Activated CD8-positive, alpha-beta memory T cell treated with anti-CD3 and anti-CD28 coated beads, Interleukin-2, amount 50 U/mL, for 24 hours (primary cell): ENCODE measurements around the gene IVD.
A peak's percentile ranks its signal among the peaks of the same experiment; 100 is the strongest.

Experiments
- DNase-seq: peaks from one replicate; pipeline ENCODE4 v3.0.0-alpha.2; 2020; ENCODE audit errors: extremely low read depth

Gene IVD

DNA sequence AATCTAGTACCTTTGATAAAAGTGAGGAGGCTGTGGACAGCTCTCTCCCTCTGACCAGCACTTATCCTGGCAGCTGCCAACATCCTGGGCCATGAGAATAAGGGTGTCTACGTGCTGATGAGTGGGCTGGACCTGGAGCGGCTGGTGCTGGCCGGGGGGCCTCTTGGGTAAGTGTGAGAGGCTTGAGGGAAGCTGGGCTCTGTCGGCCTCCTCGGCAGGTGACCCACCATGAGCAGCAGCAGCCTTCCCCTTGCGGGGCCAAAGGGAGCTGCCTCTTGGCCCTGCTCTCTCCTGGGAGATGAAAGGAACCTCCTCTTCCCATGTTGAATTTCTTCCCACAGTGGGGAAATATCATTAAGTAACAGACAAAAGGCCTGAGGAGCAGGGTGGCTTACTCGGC is 9.2 kb downstream of the IVD start:
- DNase-seq, result no peak

DNA sequence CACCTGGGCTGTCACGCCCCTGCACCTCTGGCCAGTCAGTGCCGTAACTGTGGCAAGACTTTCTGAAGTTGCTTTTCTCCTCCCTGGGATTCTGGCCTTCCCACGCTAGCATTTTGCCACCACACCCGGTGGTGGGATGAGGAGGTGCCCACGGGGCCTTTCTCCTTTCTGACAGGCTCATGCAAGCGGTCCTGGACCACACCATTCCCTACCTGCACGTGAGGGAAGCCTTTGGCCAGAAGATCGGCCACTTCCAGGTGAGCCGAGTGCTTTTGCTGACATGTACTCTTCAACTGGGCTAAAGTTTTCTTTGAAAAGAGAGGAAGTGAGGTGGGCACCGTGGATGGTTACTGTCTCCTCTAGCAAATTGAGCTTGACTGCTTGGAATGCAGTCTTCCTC is 9.6 kb downstream of the IVD start:
- DNase-seq, result no peak

DNA sequence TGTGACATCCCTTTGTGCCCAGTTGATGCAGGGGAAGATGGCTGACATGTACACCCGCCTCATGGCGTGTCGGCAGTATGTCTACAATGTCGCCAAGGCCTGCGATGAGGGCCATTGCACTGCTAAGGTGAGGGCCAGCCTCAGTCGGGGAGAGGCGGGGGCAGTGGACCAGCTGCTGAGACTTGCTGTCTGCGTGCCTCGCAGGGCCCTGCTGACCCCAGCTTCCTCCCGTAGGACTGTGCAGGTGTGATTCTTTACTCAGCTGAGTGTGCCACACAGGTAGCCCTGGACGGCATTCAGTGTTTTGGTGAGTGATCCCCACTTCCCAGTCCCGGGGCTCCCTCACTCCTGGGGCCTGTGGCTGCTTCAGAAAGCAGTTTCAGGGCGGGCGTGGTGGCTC is 10.5 kb downstream of the IVD start:
- DNase-seq, result no peak

DNA sequence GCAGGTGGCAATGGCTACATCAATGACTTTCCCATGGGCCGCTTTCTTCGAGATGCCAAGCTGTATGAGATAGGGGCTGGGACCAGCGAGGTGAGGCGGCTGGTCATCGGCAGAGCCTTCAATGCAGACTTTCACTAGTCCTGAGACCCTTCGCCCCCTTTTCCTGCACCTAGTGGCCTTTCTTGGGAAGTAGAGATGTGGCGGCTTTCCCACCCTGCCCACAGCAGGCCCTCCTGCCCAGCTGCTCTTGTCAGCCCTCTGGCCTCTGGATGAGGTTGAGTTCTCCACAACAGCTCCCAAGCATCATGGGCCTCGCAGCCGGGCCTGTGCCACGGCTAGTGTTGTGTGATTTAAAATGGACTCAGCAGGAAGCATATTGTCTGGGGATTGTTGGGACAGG is 12.5 kb downstream of the IVD start:
- no peak for DNase-seq

DNA sequence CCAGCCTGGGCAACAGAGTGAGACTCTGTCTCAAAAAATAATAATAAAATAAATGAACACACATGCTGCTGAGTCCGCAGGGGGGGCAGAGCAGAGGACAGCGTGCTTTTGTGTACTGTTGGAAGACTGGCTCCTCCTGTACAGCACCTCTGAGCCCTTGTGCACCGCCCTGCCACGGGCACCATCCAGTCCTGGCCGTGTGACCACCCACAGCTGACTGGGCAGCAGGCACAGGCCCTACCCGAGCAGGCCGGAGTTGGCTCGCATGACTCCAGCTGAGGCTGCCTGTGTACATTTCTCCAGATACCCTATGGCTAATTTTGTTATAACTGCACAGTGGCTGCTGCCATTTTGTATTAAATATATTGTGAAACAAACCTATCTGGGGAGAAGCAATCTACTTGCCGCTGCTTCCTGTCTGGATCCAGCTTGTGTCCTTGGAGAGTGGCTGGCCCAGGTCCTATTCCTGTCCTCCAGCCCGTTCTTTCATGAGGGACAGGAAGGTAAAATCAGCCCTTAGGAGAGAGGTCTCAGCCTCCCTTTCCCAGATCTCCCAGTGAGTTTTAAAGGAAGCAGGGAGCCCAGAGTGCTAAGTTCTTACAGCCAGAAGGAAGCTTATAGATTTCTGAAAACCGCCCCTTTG is 14.6 kb downstream of the IVD start:
- no peak for DNase-seq

DNA sequence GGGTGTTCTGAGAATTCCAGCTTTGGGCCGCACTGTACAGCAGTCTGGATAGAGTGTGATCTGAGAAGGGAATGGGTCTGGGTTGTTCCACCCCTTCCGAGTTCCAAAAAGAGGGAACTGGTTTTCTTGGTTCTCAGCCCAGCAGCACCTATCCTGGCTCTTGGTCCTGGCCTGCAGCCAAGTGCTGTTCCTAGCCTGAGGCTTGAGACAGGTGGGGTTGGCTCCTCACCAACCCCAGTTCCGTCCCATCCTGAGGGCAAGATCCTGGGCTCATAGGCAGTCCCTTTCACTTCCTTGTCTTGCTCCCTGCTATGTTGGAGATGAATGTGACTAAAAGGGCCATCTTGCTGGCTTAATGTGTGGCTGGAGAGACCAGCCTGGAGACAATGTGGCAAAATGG is 15.2 kb downstream of the IVD start:
- no peak for DNase-seq

DNA sequence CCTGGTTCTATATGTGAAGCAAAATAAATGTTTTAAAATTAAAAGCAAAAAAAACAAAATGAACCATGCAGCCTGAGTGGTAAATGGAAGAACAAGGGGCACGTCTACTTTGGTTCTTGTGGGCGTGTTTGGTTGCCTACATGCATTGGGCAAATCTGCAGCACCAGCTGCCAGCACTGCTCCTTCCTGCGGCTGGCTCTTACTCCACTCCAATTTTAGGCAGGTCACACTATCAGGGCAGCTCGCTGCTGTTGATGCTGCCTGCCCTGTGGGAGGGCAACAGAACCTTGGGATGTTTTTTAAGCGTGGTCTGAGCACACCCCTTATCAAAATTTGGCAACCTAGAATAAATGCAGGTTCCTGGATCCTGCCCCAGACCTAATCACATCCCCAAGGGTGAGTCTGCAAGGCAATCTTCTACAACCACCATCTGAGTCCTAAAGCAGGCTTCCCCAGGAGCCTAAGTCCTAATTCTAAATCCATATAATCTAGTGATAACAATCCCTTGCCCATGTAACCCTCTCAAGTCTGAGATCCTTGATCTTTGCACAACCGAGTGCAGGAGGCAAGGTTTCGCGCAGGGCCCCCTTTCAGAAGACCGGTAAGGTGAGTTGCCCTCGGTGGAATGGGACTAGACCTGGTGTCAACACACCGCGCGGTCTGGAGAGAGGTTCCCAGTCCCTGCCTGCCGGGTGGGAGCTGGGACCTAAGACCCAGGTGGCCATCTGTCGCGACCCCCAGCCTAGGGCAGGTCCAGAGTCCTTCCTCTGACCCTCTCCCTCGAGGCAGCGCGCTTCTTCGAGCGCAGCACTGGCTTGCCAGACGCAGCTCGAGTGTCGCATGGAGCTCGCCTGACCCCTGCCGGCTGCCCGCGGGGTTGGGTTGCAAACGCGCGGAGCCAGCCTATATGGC is 15.9 kb downstream of the IVD start:
- peak; percentile 37 for DNase-seq

DNA sequence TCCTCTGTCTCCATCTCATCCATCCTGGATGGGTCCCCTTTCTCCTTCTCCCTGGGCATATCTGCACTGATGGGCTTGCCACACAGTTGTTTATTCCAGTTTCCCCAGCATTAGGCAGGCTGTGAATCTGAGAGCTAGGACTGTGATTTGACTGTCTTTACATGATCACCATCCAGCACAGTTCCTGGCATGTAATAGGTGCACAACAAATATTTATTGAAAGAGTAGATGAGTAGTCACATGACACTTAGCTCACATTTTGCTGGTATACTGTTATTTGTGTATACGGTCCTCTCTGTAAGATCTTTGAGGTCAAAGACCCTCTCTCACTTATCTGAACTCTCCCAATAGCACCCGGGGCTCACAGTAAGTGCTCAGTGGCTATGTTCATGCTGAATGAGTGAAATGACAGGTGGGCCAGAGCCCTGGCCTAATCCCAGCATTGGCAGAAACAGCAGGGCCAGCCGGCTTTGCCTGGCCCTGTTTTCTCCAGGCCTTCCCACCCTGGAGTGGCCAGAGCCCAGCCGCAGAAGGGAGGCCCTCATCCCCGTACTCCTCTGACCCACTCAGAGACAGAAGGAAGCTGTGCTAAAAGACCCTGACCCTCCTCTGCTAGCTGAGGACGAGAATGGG is 19.0 kb downstream of the IVD start:
- DNase-seq, result no peak

DNA sequence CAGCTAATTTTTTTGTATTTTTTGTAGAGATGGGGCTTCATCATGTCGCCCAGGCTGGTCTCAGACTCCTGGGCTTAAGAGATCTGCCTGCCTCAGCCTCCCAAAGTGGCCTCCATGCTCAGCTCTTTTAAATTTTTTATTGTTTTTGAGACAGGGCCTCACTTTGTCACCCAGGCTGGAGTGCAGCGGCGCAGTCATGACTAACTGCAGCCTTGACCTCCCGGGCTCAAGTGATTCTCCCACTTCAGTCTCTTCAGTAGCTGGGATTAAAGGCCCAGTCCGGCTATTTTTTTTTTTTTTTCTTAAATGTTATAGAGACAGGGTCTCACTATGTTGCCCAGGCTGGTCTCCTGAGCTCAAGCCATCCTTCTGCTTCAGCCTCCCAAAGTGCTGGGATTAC is 20.1 kb downstream of the IVD start:
- no peak for DNase-seq

DNA sequence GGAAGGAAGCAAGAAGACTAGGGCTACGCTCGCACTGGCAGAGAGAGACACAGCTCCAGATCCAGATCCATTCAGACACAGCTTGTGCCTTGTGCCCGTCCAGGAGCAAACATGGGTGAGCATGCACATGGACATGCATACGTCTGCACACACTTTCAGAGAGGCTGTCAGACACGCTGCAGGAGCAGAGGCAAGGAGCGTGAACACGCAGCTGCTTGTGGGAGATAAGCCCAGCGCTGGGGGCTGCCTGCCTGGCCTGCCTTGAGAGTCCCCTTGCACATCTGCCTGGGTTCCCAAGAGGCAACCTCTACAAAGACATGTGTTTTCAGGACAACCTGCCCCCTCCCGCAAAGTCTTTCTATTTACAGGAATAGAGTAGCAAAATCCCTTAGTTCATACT is 21.6 kb downstream of the IVD start:
- DNase-seq, result no peak

DNA sequence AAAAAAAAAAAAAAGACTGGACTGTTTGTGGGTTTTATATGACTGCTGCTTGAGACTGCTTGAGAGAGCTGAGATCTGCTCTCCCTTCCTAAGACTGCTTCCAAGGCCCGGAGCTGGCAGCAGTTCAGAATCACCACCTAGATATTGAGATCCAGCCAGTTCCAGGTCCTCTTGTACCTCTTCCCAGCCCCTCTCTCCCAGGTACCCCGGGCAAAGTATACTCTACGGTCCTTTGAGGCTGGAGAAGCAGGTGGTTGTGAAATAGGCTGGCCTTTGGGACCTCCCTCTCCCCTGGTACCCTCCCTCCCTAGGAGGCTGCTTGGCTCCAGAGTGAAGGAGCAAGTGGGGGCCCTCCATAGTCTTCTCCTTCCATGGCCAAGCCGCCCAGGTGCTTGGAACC is 22.6 kb downstream of the IVD start:
- no peak for DNase-seq

DNA sequence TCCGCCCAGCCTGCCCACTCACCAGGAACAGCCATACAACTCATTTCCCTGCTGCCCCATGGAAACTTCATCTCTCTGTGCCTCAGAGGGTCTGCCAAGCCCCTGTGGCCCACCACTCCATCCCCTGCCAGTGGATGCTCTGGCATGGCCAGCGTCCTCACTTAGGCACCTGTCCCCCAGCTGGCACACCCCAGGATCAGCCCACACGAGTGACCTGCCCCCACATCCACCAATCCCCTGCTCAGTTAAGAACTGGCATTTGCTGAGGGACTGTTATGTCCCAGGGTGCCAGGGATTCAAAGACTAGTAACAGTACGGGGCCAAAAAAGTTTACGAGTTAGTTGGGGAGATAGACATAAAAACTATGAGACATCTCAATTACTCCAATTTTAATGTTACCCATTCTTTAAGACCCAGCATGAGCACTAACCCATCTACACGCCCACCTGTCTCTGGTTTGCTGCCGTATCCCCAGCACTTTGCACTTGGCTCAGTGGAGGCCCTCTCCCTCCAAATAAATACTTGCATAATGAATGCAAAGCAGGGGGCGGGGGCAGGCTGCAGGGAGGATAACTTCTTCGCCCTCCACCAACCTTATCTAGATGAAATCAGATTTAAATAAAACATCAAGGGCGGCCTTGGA is 23.6 kb downstream of the IVD start:
- no peak for DNase-seq

DNA sequence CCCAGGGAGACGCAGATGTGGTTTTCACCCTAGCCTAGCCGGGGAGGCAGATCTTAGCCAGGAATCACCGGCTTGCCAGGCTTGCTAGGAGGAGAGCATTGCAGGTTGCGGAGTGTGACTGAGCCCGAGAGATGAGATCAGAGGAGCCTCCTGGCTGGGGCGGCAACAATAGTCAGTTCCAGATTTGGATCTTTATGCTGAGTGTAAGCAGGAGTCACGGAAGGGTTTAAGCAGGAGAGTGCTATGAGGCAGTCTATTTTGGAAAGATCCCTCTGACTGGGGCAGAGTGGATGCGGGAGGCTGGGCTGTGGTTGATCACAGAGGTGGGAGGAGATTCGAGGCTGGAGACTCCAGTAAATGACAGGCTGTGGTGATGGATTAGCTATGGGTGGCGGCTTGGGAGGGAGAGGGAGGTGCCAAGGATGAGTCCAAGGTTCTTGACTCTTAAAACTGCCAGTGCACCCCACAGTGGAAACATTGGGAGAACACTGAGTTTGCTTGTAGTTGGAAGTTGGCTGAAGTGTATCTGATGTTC is 24.7 kb downstream of the IVD start:
- DNase-seq, result no peak

DNA sequence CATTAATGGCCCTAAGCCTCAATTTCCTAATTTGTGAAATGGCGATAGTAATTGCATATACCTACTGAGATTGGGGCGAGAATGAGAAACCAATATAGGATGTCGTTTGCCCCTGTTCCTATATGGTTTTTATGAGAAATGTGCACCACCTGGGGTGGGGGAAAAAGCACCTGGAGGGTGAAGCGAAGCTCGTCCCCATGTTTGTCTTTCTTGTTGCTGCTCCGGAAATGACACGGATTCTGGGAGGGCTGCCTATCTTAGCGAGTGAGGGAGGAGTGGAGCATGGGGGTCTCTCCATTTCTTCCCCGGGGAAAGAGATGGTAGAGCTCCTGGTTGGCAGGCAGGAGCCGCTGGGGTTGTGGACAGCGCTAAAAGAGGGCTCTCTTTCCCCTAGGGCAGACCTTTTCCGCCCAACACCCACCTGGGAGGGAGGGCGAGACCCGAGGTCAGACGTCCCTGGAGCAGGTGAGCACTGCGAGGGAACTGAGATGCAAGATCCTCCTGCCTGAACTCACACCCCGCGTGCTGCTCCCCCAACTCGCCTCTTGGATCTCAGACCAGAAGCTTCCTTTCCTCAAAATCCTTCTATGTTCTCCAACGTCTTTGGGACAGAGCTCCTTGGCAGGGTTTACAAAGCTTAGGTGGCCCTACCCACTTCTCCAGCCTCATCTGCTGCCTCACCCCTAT is 29.6 kb downstream of the IVD start:
- DNase-seq, result no peak

DNA sequence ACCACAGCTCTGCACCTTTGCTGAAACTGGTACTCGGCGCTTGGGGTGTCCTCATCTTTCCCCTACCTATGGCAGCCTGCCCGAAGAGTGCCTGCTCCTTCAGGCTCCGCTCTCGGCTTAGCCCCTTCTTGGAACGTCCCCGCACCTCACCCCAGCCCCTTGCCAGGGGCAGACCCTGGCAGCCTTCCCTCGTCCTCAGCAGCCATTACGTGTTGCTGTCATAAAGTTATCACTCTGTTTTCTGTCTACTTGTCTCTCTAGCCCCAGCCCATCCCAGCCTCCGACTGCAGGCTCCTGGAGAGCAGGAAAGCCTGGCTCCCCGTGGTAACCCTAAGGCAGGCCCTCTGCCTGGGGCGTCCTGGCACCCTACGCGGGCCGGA is 30.1 kb downstream of the IVD start:
- no peak for DNase-seq

DNA sequence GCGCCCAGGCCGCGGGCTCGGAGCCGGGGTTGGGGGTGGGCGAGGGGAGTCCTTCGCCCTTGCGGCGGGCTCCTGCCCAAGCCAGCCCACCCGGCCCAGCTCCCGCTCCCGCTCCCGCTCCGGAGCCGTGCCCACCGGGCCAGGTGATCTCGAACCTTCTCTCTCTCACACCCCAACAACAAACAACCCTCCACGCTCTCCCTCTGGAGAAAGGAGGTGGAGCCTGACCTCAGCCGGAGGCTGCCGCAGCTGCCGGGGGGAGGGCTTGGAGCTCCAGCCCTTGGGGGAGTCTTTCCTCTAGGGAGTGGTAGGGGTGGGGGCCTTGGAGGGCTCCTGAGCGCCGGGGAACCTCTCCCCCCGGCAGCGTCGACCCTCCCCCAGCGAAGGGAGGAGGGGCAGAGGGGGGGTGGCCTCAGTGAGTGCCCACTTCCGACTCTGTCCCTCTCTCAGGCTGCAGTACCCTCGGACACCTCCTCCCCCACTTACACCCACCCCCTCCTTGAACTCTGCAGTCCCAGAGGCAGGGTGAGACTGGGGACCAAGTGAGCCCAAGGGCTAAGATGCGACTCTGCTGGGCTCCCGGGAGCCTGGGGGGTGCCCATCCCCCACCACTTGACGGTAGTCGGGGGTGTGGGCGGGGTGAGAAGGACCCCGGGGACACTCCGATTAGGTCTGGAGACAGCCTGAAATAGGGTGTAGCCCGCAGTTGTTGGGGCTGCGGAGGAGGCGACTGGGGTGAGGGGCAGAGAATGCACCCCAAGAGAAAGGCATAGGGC is 30.7 kb downstream of the IVD start:
- no peak for DNase-seq

DNA sequence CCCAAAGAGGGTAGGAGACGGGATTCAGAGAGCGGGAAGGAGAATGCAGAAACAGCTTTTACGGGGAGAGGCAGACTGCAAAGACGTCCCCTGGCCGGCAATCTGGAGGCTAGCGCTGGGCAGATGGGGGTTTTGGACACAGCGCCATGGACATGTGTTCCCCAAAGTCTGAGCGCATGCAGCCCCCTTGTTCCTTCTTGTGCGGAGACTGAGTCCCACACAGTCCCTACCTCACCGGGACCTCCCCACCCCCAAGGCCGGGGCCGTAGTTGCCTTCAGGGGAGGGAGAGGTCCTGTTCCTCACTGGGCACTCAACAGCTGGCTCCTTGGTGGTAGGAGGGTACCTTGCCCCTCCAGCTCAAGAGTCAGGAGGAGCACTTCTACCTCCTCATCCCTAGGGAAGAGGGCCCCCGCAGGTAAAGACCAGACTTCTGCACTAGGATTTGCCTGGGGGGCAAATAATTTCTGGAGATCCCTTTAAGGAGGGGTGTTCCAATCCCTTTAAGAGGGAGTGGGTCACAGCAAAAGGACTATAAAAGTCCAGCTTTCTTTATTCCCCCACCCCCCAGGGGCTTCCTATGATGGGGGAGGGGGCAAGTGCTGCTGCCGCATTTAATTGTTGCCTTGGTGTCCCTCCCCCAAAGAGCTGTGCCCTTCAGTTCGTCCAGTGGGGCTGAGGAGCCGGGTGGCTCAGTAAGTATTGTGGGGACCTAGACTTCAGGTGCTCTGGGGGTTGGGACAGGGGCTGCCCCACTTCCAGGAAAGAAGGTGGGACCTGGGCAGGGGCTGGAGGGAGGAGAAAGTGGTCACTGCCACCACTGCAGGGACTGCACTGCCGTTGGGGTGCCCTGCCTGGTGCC is 31.5 kb downstream of the IVD start:
- no peak for DNase-seq

DNA sequence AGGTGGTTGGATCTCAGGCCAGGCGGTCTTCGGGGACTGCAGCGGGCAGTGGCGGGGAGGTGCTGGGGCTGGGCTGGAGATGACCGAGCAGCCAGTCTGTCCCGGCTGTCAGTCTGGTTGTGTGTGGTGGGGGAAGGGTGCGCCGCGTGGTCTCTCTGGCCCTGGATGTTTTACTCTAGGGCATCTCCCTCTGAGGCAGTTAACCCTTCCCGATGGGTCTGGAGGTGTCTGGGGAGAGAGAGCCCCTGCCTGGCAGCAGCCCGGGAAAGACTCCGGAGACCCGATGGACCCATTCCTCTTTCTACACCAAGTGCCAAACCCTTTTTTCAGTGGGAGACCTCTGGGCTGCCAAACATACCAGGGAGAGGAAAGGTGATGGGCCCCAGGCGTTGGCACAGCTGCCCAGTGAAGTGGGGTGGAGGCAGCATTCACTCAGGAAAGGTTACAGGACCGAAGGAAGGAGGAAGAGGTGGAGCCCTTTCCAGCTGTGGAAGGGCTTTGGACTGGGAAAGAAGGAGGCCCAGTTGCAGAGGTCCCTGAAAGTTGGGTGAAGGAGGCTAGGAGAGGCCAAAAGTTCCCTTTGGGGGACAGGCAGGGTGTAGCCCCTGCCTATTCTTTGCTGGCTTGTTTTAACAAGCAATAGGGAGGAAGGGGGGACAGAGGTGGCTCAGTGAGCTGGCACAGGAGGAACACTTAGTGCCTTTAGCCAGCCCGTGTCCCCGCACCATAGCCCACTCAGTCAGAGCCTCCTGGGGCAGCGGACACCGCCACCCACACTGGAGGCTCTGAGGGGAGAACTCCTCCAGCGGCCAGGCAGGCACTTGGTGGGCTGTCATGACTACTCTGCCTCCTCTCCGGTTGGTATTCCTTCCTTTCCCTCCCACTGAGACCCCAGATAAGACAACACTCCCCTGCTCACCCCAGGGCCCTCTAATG is 32.4 kb downstream of the IVD start:
- no peak for DNase-seq

DNA sequence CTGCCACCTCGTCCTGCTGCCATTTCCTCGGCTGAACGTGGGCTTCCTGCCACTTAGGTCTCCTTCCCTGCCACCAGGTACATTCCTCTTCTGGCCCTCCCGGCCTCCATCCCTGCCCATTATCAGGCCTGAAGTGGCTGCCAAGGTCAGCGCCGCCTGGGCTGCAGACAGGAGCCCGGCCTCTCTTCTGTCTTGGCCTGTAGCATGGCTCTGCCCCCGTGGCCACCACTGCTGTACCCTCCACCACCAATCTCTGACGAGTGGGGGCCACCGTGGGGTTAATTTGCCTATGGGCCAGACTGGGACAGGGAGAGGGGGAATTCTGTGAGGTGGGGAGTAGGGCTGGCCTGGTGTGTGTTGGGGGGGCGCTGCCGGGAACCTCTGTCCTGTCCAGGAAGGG is 33.1 kb downstream of the IVD start:
- no peak for DNase-seq
